HL-60 (cell line): ENCODE measurements around the gene SRSF2.

Experiments
- DNase-seq, 2 experiments: peaks; one replicate each; pipeline ENCODE4 v3.0.0-alpha.2; 2010 to 2020; ENCODE audit warnings: low read depth in 1 of 2, low spot score in 1 of 2
- H3K27ac ChIP-seq: fragments of 250-450 bp; sonication (Bioruptor Pico); replicated peaks from 2 replicates; pipeline ENCODE4 v1.5.1; 2020; ENCODE audit warnings: mild to moderate bottlenecking, moderate library complexity
- H3K27me3 ChIP-seq: fragments of 250-450 bp; sonication (Bioruptor Pico); 2 replicates; pipeline ENCODE4 v1.5.1; 2021; ENCODE audit warnings: mild to moderate bottlenecking, moderate library complexity; ENCODE audit not compliant: insufficient read depth, poor library complexity, severe bottlenecking
- H3K4me3 ChIP-seq: replicated peaks from 2 replicates; pipeline ENCODE4 v1.5.1; 2011; ENCODE audit warnings: mild to moderate bottlenecking, control low read depth, low read length; ENCODE audit not compliant: insufficient read depth
- GABPA ChIP-seq: IDR thresholded peaks from 2 replicates; pipeline ENCODE4 v1.6.1; 2012; ENCODE audit warnings: low read depth
- POLR2AphosphoS5 ChIP-seq: IDR thresholded peaks from 2 replicates; pipeline ENCODE4 v1.6.1; 2012; ENCODE audit warnings: low read depth
- SPI1 ChIP-seq: IDR thresholded peaks from 2 replicates; pipeline ENCODE4 v1.6.1; 2012; ENCODE audit warnings: low read depth, mild to moderate bottlenecking, borderline replicate concordance
- TF ChIP-seq, protein P1 (sequence below): IDR thresholded peaks from one replicate; pipeline ENCODE4 v1.5.1; 2011; ENCODE audit warnings: low read length, control low read depth, inconsistent platforms; ENCODE audit not compliant: insufficient read depth
- TF ChIP-seq, protein P2 (sequence below): IDR thresholded peaks from 2 replicates; pipeline ENCODE4 v1.6.1; 2012; ENCODE audit warnings: low read depth; ENCODE audit not compliant: insufficient replicate concordance

Gene SRSF2

DNA sequence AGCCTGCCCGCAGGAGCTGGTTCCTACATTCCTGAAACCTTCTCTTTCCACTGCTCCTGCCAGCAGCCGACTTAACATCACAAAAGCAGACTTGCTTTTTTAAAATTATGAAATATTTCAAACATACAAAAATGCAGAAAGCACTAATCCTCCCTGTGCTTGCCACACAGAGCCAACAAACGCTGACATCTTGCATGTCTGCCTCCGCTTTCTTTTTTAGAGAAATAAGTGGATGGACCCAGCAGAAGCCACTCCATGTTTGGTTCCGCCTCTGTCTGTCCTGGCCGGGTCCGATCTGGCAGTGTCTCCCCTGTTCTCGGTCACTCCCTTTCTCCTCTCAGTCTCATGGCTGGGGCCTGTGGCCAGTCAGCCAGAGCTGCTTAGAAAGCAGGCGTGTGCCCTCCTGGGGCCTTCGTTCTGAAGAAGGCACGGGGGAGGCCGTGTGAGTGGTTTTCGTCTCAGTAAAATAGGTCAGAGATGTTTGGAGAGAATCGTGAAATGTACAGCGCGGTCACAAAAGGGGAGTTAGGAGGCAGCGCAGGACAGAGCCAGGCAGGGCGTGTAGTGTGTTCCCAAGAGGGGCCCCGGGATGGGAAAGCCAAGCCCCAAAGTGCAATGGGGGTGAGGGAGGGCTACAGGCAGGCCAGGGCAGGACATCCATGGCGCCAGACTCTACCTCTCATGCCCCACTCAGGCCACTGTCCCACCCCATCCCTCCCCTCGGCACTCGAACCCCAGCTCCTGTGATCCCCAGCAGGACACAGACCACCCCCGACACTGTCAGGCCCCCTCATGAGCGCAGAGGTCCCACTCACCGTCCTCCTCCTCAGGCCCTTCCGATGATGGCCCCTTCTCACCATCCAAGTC is 49.6 kb downstream of the SRSF2 start:
- DNase-seq, result no peak
- no peak for TF ChIP-seq GABPA
- TF ChIP-seq, protein P1, sequence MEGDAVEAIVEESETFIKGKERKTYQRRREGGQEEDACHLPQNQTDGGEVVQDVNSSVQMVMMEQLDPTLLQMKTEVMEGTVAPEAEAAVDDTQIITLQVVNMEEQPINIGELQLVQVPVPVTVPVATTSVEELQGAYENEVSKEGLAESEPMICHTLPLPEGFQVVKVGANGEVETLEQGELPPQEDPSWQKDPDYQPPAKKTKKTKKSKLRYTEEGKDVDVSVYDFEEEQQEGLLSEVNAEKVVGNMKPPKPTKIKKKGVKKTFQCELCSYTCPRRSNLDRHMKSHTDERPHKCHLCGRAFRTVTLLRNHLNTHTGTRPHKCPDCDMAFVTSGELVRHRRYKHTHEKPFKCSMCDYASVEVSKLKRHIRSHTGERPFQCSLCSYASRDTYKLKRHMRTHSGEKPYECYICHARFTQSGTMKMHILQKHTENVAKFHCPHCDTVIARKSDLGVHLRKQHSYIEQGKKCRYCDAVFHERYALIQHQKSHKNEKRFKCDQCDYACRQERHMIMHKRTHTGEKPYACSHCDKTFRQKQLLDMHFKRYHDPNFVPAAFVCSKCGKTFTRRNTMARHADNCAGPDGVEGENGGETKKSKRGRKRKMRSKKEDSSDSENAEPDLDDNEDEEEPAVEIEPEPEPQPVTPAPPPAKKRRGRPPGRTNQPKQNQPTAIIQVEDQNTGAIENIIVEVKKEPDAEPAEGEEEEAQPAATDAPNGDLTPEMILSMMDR, result no peak
- TF ChIP-seq POLR2AphosphoS5, result no peak
- no peak for TF ChIP-seq SPI1
- TF ChIP-seq, protein P2, sequence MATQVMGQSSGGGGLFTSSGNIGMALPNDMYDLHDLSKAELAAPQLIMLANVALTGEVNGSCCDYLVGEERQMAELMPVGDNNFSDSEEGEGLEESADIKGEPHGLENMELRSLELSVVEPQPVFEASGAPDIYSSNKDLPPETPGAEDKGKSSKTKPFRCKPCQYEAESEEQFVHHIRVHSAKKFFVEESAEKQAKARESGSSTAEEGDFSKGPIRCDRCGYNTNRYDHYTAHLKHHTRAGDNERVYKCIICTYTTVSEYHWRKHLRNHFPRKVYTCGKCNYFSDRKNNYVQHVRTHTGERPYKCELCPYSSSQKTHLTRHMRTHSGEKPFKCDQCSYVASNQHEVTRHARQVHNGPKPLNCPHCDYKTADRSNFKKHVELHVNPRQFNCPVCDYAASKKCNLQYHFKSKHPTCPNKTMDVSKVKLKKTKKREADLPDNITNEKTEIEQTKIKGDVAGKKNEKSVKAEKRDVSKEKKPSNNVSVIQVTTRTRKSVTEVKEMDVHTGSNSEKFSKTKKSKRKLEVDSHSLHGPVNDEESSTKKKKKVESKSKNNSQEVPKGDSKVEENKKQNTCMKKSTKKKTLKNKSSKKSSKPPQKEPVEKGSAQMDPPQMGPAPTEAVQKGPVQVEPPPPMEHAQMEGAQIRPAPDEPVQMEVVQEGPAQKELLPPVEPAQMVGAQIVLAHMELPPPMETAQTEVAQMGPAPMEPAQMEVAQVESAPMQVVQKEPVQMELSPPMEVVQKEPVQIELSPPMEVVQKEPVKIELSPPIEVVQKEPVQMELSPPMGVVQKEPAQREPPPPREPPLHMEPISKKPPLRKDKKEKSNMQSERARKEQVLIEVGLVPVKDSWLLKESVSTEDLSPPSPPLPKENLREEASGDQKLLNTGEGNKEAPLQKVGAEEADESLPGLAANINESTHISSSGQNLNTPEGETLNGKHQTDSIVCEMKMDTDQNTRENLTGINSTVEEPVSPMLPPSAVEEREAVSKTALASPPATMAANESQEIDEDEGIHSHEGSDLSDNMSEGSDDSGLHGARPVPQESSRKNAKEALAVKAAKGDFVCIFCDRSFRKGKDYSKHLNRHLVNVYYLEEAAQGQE, result no peak
- Histone ChIP-seq H3K27ac (no peak overlapping the region), H3K4me3 (no peak overlapping the region), H3K27me3 (no peaks in the 10 kb centered on the region)

DNA sequence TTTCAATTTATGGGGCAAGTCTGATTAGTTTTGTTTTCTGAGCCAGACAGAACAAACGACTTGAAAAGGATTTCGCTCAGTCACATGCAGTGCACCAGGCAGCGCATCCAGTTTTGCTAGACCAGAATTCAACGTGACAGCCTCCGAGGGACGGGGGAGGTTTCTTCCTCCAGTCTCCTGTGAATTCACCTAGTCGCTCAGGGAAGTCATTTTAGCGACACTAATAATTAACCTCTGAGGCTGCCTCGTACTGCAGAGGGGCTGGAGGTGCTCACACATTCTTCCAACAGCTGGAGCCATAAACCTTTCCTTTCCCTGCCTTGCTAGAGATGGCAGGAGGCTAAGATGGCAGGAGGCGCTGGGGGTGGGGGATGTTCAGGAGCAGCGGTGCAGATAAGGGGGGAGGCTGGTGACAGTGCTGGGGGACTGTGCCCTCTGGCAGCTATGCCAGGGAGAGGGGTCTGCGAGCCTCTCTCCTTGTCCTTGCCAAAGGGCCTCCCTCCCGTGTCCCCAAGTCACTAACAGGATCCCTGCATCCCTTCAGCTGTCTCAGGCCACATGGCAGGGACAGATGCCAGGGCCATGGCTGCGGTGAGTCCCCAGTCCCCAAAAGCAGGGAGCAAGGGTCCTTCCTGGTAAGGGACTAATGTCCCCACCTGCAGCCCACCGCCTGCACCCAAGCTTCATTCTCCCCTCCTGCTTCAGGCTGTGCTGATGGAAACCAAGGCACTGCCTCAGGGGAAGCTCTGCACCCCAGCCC is 50.4 kb downstream of the SRSF2 start:
- no peak for DNase-seq
- H3K4me3 ChIP-seq, result no peak overlapping the region
- H3K27ac ChIP-seq, result no peak overlapping the region
- no peak for TF ChIP-seq GABPA
- TF ChIP-seq, protein P2, result no peak
- TF ChIP-seq, protein P1, result no peak
- TF ChIP-seq POLR2AphosphoS5, result no peak
- TF ChIP-seq SPI1, result no peak
- H3K27me3 ChIP-seq, result no peaks in the 10 kb centered on the region

DNA sequence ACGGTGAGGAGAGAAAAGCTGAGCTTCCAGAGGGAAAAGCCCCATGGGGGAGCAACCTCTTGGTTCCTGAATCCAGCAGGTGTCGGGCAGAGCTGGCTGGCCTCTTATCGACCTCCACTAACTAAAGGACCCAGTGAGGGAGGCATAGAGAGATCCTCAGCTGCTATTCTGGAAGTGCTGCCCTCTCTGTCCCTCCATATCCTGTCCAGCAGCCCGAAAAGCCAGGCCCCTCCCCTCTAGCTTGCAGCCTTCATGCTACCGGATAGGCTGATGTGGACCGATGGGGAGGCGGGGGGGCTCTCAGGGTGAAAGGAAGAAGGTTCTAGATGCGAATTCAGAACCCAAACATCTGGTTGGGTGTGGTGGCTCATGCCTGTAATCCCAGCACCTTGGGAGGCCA is 51.3 kb downstream of the SRSF2 start:
- no peak overlapping the region for H3K4me3 ChIP-seq
- no peak overlapping the region for H3K27ac ChIP-seq
- no peak for DNase-seq
- TF ChIP-seq, protein P2, result no peak
- TF ChIP-seq SPI1 (no peak), POLR2AphosphoS5 (no peak), GABPA (no peak)
- TF ChIP-seq, protein P1, result no peak
- no peaks in the 10 kb centered on the region for H3K27me3 ChIP-seq
